ENCODE data around the gene WDR75.

DNA sequence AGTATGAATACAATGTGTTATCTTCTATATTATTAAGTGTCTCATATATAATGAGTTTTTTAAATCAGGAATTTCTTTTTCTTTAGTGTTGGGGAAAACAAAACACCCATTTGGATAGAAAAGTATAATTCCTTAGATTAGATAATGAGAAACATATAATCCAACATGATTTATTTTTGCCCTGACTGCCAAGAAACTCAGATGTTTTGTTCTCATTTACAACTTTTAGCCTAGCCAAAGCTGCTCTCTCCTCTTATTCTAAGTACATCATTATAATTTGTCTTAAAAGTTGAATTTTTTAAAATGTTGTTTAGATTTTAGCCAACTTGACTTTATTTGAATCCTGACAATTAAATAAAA lies 70.7 kb downstream of the WDR75 start:
- TF ChIP-seq, protein P1, sequence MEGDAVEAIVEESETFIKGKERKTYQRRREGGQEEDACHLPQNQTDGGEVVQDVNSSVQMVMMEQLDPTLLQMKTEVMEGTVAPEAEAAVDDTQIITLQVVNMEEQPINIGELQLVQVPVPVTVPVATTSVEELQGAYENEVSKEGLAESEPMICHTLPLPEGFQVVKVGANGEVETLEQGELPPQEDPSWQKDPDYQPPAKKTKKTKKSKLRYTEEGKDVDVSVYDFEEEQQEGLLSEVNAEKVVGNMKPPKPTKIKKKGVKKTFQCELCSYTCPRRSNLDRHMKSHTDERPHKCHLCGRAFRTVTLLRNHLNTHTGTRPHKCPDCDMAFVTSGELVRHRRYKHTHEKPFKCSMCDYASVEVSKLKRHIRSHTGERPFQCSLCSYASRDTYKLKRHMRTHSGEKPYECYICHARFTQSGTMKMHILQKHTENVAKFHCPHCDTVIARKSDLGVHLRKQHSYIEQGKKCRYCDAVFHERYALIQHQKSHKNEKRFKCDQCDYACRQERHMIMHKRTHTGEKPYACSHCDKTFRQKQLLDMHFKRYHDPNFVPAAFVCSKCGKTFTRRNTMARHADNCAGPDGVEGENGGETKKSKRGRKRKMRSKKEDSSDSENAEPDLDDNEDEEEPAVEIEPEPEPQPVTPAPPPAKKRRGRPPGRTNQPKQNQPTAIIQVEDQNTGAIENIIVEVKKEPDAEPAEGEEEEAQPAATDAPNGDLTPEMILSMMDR (IDR thresholded peaks at IDR 0.05; ENCODE audit: insufficient read depth, low read length) = no peak
- TF ChIP-seq, protein P2, sequence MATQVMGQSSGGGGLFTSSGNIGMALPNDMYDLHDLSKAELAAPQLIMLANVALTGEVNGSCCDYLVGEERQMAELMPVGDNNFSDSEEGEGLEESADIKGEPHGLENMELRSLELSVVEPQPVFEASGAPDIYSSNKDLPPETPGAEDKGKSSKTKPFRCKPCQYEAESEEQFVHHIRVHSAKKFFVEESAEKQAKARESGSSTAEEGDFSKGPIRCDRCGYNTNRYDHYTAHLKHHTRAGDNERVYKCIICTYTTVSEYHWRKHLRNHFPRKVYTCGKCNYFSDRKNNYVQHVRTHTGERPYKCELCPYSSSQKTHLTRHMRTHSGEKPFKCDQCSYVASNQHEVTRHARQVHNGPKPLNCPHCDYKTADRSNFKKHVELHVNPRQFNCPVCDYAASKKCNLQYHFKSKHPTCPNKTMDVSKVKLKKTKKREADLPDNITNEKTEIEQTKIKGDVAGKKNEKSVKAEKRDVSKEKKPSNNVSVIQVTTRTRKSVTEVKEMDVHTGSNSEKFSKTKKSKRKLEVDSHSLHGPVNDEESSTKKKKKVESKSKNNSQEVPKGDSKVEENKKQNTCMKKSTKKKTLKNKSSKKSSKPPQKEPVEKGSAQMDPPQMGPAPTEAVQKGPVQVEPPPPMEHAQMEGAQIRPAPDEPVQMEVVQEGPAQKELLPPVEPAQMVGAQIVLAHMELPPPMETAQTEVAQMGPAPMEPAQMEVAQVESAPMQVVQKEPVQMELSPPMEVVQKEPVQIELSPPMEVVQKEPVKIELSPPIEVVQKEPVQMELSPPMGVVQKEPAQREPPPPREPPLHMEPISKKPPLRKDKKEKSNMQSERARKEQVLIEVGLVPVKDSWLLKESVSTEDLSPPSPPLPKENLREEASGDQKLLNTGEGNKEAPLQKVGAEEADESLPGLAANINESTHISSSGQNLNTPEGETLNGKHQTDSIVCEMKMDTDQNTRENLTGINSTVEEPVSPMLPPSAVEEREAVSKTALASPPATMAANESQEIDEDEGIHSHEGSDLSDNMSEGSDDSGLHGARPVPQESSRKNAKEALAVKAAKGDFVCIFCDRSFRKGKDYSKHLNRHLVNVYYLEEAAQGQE (IDR thresholded peaks at IDR 0.05; ENCODE audit: insufficient replicate concordance, low read depth) = no peak
- no peak for TF ChIP-seq SPI1 (IDR thresholded peaks at IDR 0.05; ENCODE audit: borderline replicate concordance, low read depth)

Data from HL-60 (cell line).